Esophagus squamous epithelium (tissue), 4 donors: ENCODE results near the gene SYP.

ENCODE experiments used
- CTCF ChIP-seq, 6 experiments: fragments of 450-650 bp in 4 of 6; fragments of 200-600 bp in 2 of 6; sonication (generic) in 2 of 6; IDR thresholded peaks; one replicate each; pipeline ENCODE4 v1.5.1; 2016 to 2019; ENCODE audit warnings: antibody characterized with exemption in 6 of 6, mild to moderate bottlenecking in 4 of 6, moderate library complexity in 4 of 6
- POLR2A ChIP-seq, 4 donors: fragments of 450-650 bp; IDR thresholded peaks; one replicate each; pipeline ENCODE4 v1.6.1; 2017; ENCODE audit warnings: antibody characterized with exemption in 4 of 4, mild to moderate bottlenecking in 4 of 4, moderate library complexity in 3 of 4

GRCh38 chrX:49214996-49215526 lies 15.1 kb upstream of the SYP start:
- no peak for TF ChIP-seq CTCF (IDR thresholded peaks at IDR 0.05)
- TF ChIP-seq POLR2A (IDR thresholded peaks at IDR 0.05) = no peak
